OCI-LY7 (cell line): ENCODE data around the gene HSDL2. TPM values are rescaled to one million over a fixed set of nuclear protein-coding genes. Genes with fewer than 3 reads are reported as not detected.

Experiments
- BruUV-seq: library from RNA; stranded (reverse); fragments of 400-500 nt; replicated peaks from 2 replicates; lab custom pipeline; 2021; lab: Mats Ljungman, UMichigan
- CTCF ChIA-PET: fragments of 300-600 bp; sonication (Branson Sonifier 250); formaldehyde crosslinking; loops from one replicate; lab custom pipeline; 2022; ENCODE audit warnings: antibody characterized with exemption; ENCODE audit not compliant: unreplicated experiment; lab: Charles Lee
- POLR2A ChIA-PET: fragments of 300-600 bp; sonication (Branson Sonifier 250); formaldehyde crosslinking; loops from one replicate; lab custom pipeline; 2022; ENCODE audit warnings: antibody characterized with exemption; lab: Charles Lee
- DNase-seq: peaks from one replicate; pipeline ENCODE4 v3.0.0-alpha.2; 2015; ENCODE audit warnings: low spot score
- H2AFZ ChIP-seq: fragments of 200-600 bp; sonication (generic), shearing (Covaris generic); 2 replicates; pipeline ENCODE4 v1.6.1; 2014; ENCODE audit warnings: mild to moderate bottlenecking, antibody characterized with exemption, low read length, moderate library complexity
- H3K27ac ChIP-seq: fragments of 200-600 bp; sonication (generic); 2 replicates; pipeline ENCODE4 v1.5.1; 2014; ENCODE audit warnings: mixed run types, low read depth, mild to moderate bottlenecking, moderate library complexity, low read length, inconsistent platforms; ENCODE audit not compliant: poor library complexity, severe bottlenecking
- H3K36me3 ChIP-seq: fragments of 200-600 bp; sonication (generic); 2 replicates; pipeline ENCODE4 v1.6.1; 2014; ENCODE audit warnings: mild to moderate bottlenecking, antibody characterized with exemption, low read length, moderate library complexity, mixed read lengths; ENCODE audit not compliant: insufficient read depth
- H3K4me1 ChIP-seq: fragments of 200-600 bp; sonication (generic); 2 replicates; pipeline ENCODE4 v1.5.1; 2014; ENCODE audit warnings: mild to moderate bottlenecking, low read length; ENCODE audit not compliant: insufficient read depth, poor library complexity, severe bottlenecking
- H3K4me2 ChIP-seq: fragments of 200-600 bp; sonication (generic); 2 replicates; pipeline ENCODE4 v1.6.1; 2014; ENCODE audit warnings: mild to moderate bottlenecking, low read length
- H3K4me3 ChIP-seq: fragments of 200-600 bp; sonication (generic); 2 replicates; pipeline ENCODE4 v1.5.1; 2014; ENCODE audit warnings: mild to moderate bottlenecking, low read depth, low read length; ENCODE audit not compliant: poor library complexity, severe bottlenecking
- H3K79me2 ChIP-seq: fragments of 200-600 bp; sonication (generic); 2 replicates; pipeline ENCODE4 v1.6.1; 2016; ENCODE audit warnings: low read depth, mild to moderate bottlenecking, low read length, moderate library complexity, mixed read lengths; ENCODE audit not compliant: insufficient read depth
- H3K9me2 ChIP-seq: fragments of 200-600 bp; sonication (generic); 2 replicates; pipeline ENCODE4 v1.6.1; 2016; ENCODE audit warnings: mild to moderate bottlenecking, low read length, mixed read lengths; ENCODE audit not compliant: insufficient read depth
- H3K9me3 ChIP-seq: fragments of 200-600 bp; sonication (generic); 2 replicates; pipeline ENCODE4 v1.6.1; 2014; ENCODE audit warnings: mild to moderate bottlenecking, mixed run types, low read length, mixed read lengths
- H4K20me1 ChIP-seq: fragments of 200-600 bp; sonication (generic); 2 replicates; pipeline ENCODE4 v1.6.1; 2014; ENCODE audit warnings: mild to moderate bottlenecking, antibody characterized with exemption, low read length, moderate library complexity, mixed read lengths; ENCODE audit not compliant: insufficient read depth
- EZH2phosphoT487 ChIP-seq: fragments of 200-600 bp; sonication (generic); IDR thresholded peaks from 2 replicates; pipeline ENCODE4 v1.6.1; 2018; ENCODE audit warnings: low read depth, borderline replicate concordance, mild to moderate bottlenecking, mixed run types, antibody characterized with exemption, low read length, moderate library complexity, mixed read lengths
- intact Hi-C: fragments of 100-400 bp; cut with micrococcal nuclease; formaldehyde crosslinking; loops from one replicate; pipeline ENCODE4 v1.10.0; 2022; ENCODE audit not compliant: unreplicated experiment
- total RNA-seq, 2 experiments: library from RNA; depleted of rRNA in 1 of 2; stranded (reverse); fragments of >200 nt in 1 of 2; shearing (Covaris generic) in 1 of 2; gene quantifications; 2 replicates each; pipeline ENCODE4 v1.2.3, GENCODE V29; 2014 to 2022
- TF ChIP-seq, protein P1 (sequence below): fragments of 200-600 bp; sonication (generic); conservative IDR thresholded peaks from 2 replicates; pipeline ENCODE4 v1.5.1; 2014; ENCODE audit warnings: mild to moderate bottlenecking, antibody characterized with exemption, low read length, moderate library complexity, mixed read lengths

Gene HSDL2
- total RNA-seq, 2 experiments from 2014 or later, result 12.7 to 16.6 TPM

DNA sequence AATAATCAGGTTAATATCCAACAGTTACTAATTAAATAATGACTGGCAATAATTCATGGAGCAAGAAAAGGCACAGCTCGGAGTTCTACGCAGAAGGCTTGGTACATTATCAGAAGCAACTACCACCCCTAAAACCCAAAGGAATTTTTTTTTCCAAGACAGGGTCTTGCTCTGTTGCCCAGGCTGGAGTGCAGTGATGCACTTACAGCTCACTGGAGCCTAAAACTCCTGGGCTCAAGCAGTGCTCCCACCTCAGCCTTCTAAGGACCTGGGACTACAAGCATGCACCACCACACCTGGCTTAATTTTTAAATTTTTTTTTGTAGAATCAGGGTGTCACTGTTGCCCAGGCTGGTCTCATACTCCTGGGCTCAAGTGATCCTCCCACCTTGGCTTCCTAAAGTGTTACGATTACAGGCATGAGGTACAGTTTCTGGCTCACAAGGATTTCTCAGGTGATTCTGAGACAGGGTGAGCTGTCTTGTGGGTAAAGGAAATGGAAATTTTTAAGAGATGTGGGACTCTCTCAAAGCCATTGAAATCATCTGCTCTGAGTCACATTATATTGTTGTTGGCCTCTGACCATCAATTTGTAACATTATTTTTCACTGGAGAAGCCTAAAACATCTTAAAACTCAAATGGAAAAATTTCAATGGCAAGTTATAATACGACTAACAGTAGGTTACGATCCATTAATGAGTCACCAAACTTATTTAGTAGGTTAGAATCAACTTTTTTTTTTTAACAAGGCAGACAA lies 19.7 kb upstream of the HSDL2 start:
- ChIA-PET POLR2A (interaction anchor here (0.6 to 0.7 kb wide), 2 partner anchors 170 to 483 kb away, joined by 3 read pairs; no protein-coding TSS in a partner anchor), CTCF (no interaction called here)
- TF ChIP-seq, protein P1, sequence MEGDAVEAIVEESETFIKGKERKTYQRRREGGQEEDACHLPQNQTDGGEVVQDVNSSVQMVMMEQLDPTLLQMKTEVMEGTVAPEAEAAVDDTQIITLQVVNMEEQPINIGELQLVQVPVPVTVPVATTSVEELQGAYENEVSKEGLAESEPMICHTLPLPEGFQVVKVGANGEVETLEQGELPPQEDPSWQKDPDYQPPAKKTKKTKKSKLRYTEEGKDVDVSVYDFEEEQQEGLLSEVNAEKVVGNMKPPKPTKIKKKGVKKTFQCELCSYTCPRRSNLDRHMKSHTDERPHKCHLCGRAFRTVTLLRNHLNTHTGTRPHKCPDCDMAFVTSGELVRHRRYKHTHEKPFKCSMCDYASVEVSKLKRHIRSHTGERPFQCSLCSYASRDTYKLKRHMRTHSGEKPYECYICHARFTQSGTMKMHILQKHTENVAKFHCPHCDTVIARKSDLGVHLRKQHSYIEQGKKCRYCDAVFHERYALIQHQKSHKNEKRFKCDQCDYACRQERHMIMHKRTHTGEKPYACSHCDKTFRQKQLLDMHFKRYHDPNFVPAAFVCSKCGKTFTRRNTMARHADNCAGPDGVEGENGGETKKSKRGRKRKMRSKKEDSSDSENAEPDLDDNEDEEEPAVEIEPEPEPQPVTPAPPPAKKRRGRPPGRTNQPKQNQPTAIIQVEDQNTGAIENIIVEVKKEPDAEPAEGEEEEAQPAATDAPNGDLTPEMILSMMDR, result no peak
- no peak for TF ChIP-seq EZH2phosphoT487
- intact Hi-C loops, result loop anchor here (2.0 to 10.0 kb wide), 4 partner anchors 175 to 599 kb away; no protein-coding TSS in a partner anchor
- BruUV-seq, result no TSS peak
- H3K4me3 ChIP-seq, result no peak overlapping the region
- H3K27ac ChIP-seq, result no peak overlapping the region
- no peaks in the 10 kb centered on the region for H3K79me2 ChIP-seq
- no peaks in the 10 kb centered on the region for H3K9me2 ChIP-seq
- H3K36me3 ChIP-seq, result no peaks in the 10 kb centered on the region
- H4K20me1 ChIP-seq, result no peaks in the 10 kb centered on the region
- no peaks in the 10 kb centered on the region for H3K9me3 ChIP-seq
- no peak for DNase-seq
- H3K4me2 ChIP-seq, result no peak overlapping the region
- H2AFZ ChIP-seq, result no peak overlapping the region
- H3K4me1 ChIP-seq, result no peaks in the 10 kb centered on the region

DNA sequence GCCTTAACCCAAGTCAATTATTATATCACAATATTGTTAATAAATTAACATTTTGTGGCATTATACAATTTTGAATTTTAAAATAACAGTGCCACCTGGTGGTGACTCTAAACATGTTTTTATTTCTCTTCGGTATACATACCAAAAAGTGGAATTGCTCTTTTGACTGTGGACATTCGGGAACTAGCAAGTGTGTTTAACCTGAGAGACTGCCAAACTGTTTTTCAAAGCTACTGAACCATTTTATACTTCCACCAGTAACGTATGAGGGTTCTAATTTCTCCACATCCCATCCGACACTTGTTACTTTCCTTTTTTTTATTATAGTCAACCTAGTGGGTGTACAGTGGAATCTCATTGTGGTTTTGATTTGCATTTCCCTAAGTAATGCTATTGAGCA lies 18.3 kb upstream of the HSDL2 start:
- DNase-seq, result peak; percentile 68
- Histone ChIP-seq H4K20me1 (no peaks in the 10 kb centered on the region), H3K9me3 (no peaks in the 10 kb centered on the region), H2AFZ (peak overlapping the region; percentile 20; the same call in 1 of the 2 replicates), H3K36me3 (no peaks in the 10 kb centered on the region), H3K4me2 (peak overlapping the region; percentile 46; the same call in 1 of the 2 replicates), H3K79me2 (no peaks in the 10 kb centered on the region), H3K9me2 (no peaks in the 10 kb centered on the region), H3K27ac (no peak overlapping the region), H3K4me1 (no peaks in the 10 kb centered on the region), H3K4me3 (no peak overlapping the region)
- ChIA-PET POLR2A (interaction anchor here (1.2 to 2.0 kb wide), 2 partner anchors 8 to 17 kb away, joined by 3 to 4 read pairs; no protein-coding TSS in a partner anchor), CTCF (interaction anchor here (0.5 kb wide), 1 partner anchor 335 kb away, joined by 3 read pairs; no protein-coding TSS in a partner anchor)
- TF ChIP-seq, protein P1, result peak; percentile 89
- no peak for TF ChIP-seq EZH2phosphoT487
- intact Hi-C loops, result loop anchor here (2.0 to 10.0 kb wide), 4 partner anchors 177 to 601 kb away; no protein-coding TSS in a partner anchor
- no TSS peak for BruUV-seq
